ENCODE results near the gene MYL6B.

Gene MYL6B

GRCh38 chr12:56162468-56163290 lies 10.3 kb downstream of the MYL6B start:
- peaks cover 21% of the 10 kb centered on the region for H3K36me3 Mint-ChIP-seq

GRCh38 chr12:56163533-56164344 lies 11.4 kb downstream of the MYL6B start:
- Mint-ChIP-seq H3K27me3 (no peaks in the 10 kb centered on the region), H3K27ac (no peak overlapping the region), H3K4me3 (no peak overlapping the region), H3K36me3 (peaks cover 21% of the 10 kb centered on the region), H3K4me1 (ENCODE audit: low read depth) (peaks cover 31% of the 10 kb centered on the region), H3K9me3 (ENCODE audit: low read depth) (no peaks in the 10 kb centered on the region)

More at GRCh38 chr12:56162468-56163290, 10.3 kb downstream of the MYL6B start:
- peaks cover 31% of the 10 kb centered on the region for H3K4me1 Mint-ChIP-seq (ENCODE audit: low read depth)
- no peak overlapping the region for H3K4me3 Mint-ChIP-seq
- no peaks in the 10 kb centered on the region for H3K9me3 Mint-ChIP-seq (ENCODE audit: low read depth)
- H3K27ac Mint-ChIP-seq: peak overlapping the region; percentile 66
- no peaks in the 10 kb centered on the region for H3K27me3 Mint-ChIP-seq

DNA sequence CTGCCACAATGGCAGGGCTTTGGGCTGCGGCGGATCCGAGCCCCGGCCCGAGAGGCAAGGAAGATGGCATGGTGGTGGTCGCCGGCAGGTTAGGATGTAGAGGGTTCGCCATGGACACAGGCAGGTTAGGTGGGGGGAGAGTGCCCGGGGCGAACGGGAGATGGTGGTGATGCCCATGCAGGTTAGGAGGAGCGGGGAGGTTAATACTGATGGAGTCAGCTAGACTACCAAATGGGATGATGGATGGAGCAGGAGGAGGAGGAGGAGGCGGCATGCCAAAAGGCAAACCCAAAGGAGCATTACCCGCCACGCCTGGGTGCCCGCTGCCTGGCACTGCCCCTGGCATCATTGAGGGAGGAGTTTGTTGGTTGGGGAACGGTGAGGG lies 11.9 kb downstream of the MYL6B start:
- peaks cover 25% of the 10 kb centered on the region for H3K4me1 Mint-ChIP-seq (ENCODE audit: low read depth)
- H3K4me3 Mint-ChIP-seq: no peak overlapping the region
- no peaks in the 10 kb centered on the region for H3K9me3 Mint-ChIP-seq (ENCODE audit: low read depth)
- H3K27me3 Mint-ChIP-seq: no peaks in the 10 kb centered on the region
- no peak overlapping the region for H3K27ac Mint-ChIP-seq
- peaks cover 16% of the 10 kb centered on the region for H3K36me3 Mint-ChIP-seq

- Mint-ChIP-seq H3K4me3 (no peak overlapping the region), H3K9me3 (ENCODE audit: low read depth) (no peaks in the 10 kb centered on the region), H3K4me1 (ENCODE audit: low read depth) (peaks cover 15% of the 10 kb centered on the region), H3K27ac (peak overlapping the region; percentile 64), H3K36me3 (peaks cover 8% of the 10 kb centered on the region), H3K27me3 (no peaks in the 10 kb centered on the region)
Measured at GRCh38 chr12:56165369-56165768, 13.0 kb downstream of the MYL6B start.

DNA sequence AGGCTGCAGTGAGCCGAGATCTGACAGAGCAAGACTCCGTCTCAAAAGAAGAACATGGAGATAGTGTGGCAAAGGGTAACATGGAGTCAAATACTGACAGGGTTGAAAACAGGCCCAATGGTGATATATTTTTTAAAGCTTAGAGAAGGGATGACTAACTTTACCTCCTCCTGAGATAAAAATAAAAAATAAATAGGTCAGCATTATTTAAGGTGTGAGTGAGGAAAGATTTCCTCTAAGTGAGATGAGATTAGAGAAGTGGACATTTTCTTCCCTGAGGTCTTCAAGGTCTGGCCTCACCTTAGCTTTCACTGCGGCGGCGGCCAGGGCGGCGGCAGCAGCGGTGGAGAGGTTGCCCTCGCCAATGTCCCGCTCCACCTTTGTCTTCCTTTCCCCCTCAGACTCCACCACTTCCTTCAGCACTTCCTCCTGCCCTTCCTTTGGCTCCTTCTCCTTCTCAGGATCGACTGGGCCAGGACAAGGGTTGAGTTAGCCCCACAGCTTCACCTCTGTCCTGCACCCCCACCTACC lies 16.9 kb downstream of the MYL6B start:
- Mint-ChIP-seq H3K36me3 (peaks cover 5% of the 10 kb centered on the region), H3K4me3 (no peak overlapping the region)

DNA sequence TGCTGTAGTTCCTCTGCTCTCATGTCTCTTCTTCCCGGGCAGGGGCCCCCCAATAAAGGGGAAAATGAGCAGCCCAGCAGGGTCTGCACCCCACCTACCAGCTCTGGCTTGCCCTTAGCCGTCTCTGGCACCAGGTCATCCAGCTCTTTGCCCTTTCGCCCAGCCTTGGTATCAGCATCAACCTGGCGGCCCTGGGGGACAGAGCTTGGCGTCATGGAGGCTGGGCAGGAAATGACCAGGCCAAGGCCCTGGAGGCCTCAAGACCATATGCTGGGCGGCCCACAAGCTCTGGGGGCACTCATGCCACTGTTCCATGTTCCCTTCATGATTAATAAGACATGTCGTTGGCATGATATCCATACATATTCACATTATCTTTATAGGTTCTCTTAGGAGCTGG lies 20.5 kb downstream of the MYL6B start:
- H3K4me1 Mint-ChIP-seq (ENCODE audit: low read depth): no peaks in the 10 kb centered on the region
- no peak overlapping the region for H3K4me3 Mint-ChIP-seq
- no peaks in the 10 kb centered on the region for H3K9me3 Mint-ChIP-seq (ENCODE audit: low read depth)
- H3K36me3 Mint-ChIP-seq: peaks cover 6% of the 10 kb centered on the region
- no peak overlapping the region for H3K27ac Mint-ChIP-seq
- no peaks in the 10 kb centered on the region for H3K27me3 Mint-ChIP-seq

More for the DNA sequence above, 16.9 kb downstream of the MYL6B start:
- Mint-ChIP-seq H3K9me3 (ENCODE audit: low read depth) (no peaks in the 10 kb centered on the region), H3K27me3 (no peaks in the 10 kb centered on the region), H3K4me1 (ENCODE audit: low read depth) (no peaks in the 10 kb centered on the region), H3K27ac (peak overlapping the region; percentile 34)

DNA sequence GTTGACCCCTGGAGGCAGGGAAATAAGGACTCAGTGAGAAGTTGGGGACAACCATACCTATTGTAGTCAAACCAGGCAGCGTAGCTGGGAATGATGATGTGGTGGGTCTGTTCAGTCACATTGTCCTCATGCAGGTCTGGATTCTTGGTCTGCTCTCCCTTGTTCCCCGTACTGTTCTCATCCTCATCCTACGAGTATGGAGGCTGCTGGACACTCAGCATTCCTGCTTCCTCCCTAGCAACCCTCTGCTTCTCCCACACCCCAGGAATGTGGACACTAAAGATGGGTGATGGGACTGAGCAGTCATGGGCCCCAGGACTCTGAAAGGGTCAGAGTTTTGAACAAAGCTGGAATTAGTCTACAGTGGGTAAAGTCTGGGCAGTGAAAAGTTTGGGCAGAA lies 26.0 kb downstream of the MYL6B start:
- Mint-ChIP-seq H3K4me3 (no peak overlapping the region), H3K36me3 (peaks cover 11% of the 10 kb centered on the region), H3K27ac (peak overlapping the region; percentile 66)

GRCh38 chr12:56186957-56187356 lies 34.6 kb downstream of the MYL6B start:
- H3K27ac Mint-ChIP-seq: no peak overlapping the region
- H3K9me3 Mint-ChIP-seq (ENCODE audit: low read depth): no peaks in the 10 kb centered on the region
- H3K36me3 Mint-ChIP-seq: peaks cover 6% of the 10 kb centered on the region
- peaks cover 34% of the 10 kb centered on the region for H3K4me1 Mint-ChIP-seq (ENCODE audit: low read depth)
- H3K27me3 Mint-ChIP-seq: no peaks in the 10 kb centered on the region
- H3K4me3 Mint-ChIP-seq: no peak overlapping the region

More for the DNA sequence above, 26.0 kb downstream of the MYL6B start:
- no peaks in the 10 kb centered on the region for H3K4me1 Mint-ChIP-seq (ENCODE audit: low read depth)
- H3K27me3 Mint-ChIP-seq: no peaks in the 10 kb centered on the region
- H3K9me3 Mint-ChIP-seq (ENCODE audit: low read depth): no peaks in the 10 kb centered on the region

GRCh38 chr12:56188131-56188777 lies 35.9 kb downstream of the MYL6B start:
- Mint-ChIP-seq H3K4me1 (ENCODE audit: low read depth) (peaks cover 42% of the 10 kb centered on the region), H3K27me3 (no peaks in the 10 kb centered on the region), H3K9me3 (ENCODE audit: low read depth) (no peaks in the 10 kb centered on the region), H3K27ac (peak overlapping the region; percentile 92), H3K36me3 (peaks cover 6% of the 10 kb centered on the region), H3K4me3 (peak overlapping the region; percentile 91)

DNA sequence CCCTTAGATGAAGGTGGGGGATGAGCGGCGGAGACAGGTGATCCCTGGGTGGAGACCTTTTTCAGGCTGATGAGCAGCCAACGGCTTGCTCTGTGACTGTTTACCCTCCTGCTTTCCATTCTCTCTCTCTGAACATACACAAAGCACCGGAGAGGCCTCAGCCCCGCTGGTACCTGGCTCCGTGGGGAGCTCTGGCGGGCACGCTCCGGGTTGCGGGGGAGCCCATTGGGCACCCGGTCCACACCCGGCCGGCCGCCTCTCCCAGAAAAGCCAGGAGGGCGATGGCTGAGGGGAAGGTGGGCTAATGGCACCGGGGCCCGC lies 36.4 kb downstream of the MYL6B start:
- peak overlapping the region; percentile 92 for H3K27ac Mint-ChIP-seq
- H3K27me3 Mint-ChIP-seq: no peaks in the 10 kb centered on the region
- peaks cover 6% of the 10 kb centered on the region for H3K36me3 Mint-ChIP-seq
- peak overlapping the region; percentile 91 for H3K4me3 Mint-ChIP-seq
- peaks cover 45% of the 10 kb centered on the region for H3K4me1 Mint-ChIP-seq (ENCODE audit: low read depth)
- no peaks in the 10 kb centered on the region for H3K9me3 Mint-ChIP-seq (ENCODE audit: low read depth)

- Mint-ChIP-seq H3K27me3 (no peaks in the 10 kb centered on the region), H3K36me3 (peaks cover 7% of the 10 kb centered on the region), H3K9me3 (ENCODE audit: low read depth) (no peaks in the 10 kb centered on the region), H3K4me3 (peak within 1 kb of the TSS; percentile 96), H3K4me1 (ENCODE audit: low read depth) (peaks cover 45% of the 10 kb centered on the region), H3K27ac (peak within 1 kb of the TSS; percentile 98)
Measured at GRCh38 chr12:56189099-56189917, 36.9 kb downstream of the MYL6B start, which contains the start of gene SMARCC2. Gene SMARCC2, minus strand, starts transcription at chr12:56189483. Its CDS starts 22 bp downstream, at chr12:56189461.

DNA sequence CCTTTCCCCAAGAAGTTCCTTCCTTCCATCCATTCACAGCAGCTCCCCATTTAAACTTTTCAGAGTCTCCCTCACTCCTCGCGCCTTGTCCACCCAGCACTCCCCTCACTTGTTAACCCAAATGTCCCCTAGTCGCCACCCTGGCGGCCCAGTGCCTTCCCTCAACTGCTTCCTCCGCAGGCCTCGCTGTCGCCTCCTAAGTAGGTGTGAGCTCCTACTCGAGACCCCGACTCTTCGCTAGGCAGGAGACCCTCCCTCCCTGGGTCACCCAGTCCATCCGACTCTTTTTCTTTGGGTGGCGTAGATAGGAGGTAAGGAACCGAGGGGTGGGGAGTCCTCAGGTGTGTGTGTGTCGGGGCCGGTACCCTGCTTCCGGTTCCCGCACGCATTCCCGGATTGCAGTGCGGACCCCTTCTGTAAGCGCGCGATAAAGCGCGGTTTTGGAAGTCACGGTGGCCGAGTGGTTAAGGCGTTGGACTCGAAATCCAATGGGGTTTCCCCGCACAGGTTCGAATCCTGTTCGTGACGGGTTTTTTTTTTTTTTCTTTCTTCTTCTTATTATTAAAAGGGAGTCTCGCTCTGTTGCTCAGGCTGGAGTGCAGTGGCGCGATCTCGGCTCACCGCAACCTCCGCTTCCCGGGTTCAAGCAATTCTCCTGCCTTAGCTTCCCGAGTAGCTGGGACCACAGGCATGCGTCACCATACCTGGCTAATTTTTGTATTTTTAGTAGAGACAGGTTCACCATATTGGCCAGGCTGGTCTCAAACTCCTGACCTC lies 37.7 kb downstream of the MYL6B start:
- Mint-ChIP-seq H3K4me3 (peak overlapping the region; percentile 96), H3K27ac (peak overlapping the region; percentile 98), H3K27me3 (no peaks in the 10 kb centered on the region), H3K36me3 (peaks cover 8% of the 10 kb centered on the region), H3K4me1 (ENCODE audit: low read depth) (peaks cover 45% of the 10 kb centered on the region), H3K9me3 (ENCODE audit: low read depth) (no peaks in the 10 kb centered on the region)

DNA sequence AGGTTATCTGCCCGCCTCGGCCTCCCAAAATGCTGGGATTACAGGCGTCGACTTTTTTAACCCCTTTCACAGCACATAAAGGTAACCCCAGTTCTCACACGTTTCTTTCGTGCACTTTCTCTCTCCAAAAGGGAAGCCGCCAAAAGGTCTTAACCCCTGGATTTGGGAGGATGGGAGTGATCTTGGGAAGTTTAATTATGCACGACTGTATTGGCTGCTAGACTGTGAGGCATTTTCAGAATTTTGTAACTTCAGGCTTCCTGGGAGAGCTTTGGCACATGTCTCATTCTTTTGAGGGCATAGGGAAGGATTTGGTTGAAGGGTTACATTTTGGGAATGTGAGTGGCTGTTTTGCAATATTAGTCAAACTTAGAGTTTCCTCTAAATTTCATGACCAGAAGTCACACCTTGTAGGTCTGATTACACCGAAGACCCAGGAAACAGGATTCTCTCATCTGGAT lies 38.3 kb downstream of the MYL6B start:
- Mint-ChIP-seq H3K27ac (peak overlapping the region; percentile 98), H3K36me3 (peaks cover 8% of the 10 kb centered on the region), H3K27me3 (no peaks in the 10 kb centered on the region), H3K4me3 (peak overlapping the region; percentile 96), H3K9me3 (ENCODE audit: low read depth) (no peaks in the 10 kb centered on the region), H3K4me1 (ENCODE audit: low read depth) (peaks cover 44% of the 10 kb centered on the region)

Measured in activated naive CD8-positive, alpha-beta T cell (primary cell).